ENCODE results near the gene THBS2.

DNA sequence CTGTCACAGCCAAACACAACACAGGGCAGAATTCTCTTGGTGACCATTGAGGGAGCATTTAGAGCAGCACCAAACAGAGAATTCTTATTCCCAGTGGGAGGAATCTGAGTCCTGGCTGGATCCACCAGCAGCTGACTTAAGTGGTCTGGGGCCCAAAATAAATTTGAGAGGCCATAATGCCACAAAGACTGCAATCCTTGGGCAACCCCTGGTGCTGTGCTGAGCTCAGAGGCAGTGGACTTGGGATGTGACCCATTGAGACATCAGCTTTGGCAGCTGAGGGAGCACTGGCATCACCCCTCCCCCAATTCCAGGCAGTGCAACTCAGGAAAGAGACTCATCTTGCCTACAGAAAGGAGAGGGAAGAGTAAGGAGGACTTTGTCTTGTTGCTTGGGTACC, 48.6 kb upstream of the THBS2 start:
- TF ChIP-seq CEBPB (IDR thresholded peaks at IDR 0.05; ENCODE audit: low read depth, low read length) (no peak), RFX5 (IDR thresholded peaks at IDR 0.05; ENCODE audit: low read depth, low read length) (no peak), POLR2A (IDR thresholded peaks at IDR 0.05; ENCODE audit: low read depth, low read length) (no peak), RAD21 (IDR thresholded peaks at IDR 0.05; ENCODE audit: low read length) (no peak), MXI1 (IDR thresholded peaks at IDR 0.05; ENCODE audit: borderline replicate concordance, low read depth, low read length) (no peak), CHD1 (IDR thresholded peaks at IDR 0.05; ENCODE audit: low read depth, low read length) (no peak), NFE2L2 (IDR thresholded peaks at IDR 0.05; ENCODE audit: low read depth, low read length) (no peak), BHLHE40 (IDR thresholded peaks at IDR 0.05; ENCODE audit: low read depth, low read length) (no peak), FOS (IDR thresholded peaks at IDR 0.05; ENCODE audit: low read depth, low read length) (no peak), SMC3 (IDR thresholded peaks at IDR 0.05; ENCODE audit: low read depth, low read length) (no peak)
- TF ChIP-seq, protein P1, sequence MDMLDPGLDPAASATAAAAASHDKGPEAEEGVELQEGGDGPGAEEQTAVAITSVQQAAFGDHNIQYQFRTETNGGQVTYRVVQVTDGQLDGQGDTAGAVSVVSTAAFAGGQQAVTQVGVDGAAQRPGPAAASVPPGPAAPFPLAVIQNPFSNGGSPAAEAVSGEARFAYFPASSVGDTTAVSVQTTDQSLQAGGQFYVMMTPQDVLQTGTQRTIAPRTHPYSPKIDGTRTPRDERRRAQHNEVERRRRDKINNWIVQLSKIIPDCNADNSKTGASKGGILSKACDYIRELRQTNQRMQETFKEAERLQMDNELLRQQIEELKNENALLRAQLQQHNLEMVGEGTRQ (IDR thresholded peaks at IDR 0.05; ENCODE audit: low read depth, low read length), result no peak
- TF ChIP-seq, protein P2, sequence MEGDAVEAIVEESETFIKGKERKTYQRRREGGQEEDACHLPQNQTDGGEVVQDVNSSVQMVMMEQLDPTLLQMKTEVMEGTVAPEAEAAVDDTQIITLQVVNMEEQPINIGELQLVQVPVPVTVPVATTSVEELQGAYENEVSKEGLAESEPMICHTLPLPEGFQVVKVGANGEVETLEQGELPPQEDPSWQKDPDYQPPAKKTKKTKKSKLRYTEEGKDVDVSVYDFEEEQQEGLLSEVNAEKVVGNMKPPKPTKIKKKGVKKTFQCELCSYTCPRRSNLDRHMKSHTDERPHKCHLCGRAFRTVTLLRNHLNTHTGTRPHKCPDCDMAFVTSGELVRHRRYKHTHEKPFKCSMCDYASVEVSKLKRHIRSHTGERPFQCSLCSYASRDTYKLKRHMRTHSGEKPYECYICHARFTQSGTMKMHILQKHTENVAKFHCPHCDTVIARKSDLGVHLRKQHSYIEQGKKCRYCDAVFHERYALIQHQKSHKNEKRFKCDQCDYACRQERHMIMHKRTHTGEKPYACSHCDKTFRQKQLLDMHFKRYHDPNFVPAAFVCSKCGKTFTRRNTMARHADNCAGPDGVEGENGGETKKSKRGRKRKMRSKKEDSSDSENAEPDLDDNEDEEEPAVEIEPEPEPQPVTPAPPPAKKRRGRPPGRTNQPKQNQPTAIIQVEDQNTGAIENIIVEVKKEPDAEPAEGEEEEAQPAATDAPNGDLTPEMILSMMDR (conservative IDR thresholded peaks at IDR 0.05; ENCODE audit: low read depth, low read length), result no peak
